ENCODE results near the gene LIN9.
"Not testable (repeated sequence)": the region's sequence is repeated elsewhere in the genome, so short reads cannot be mapped to it uniquely, and the experiment has no call there.

The LIN9 gene

DNA sequence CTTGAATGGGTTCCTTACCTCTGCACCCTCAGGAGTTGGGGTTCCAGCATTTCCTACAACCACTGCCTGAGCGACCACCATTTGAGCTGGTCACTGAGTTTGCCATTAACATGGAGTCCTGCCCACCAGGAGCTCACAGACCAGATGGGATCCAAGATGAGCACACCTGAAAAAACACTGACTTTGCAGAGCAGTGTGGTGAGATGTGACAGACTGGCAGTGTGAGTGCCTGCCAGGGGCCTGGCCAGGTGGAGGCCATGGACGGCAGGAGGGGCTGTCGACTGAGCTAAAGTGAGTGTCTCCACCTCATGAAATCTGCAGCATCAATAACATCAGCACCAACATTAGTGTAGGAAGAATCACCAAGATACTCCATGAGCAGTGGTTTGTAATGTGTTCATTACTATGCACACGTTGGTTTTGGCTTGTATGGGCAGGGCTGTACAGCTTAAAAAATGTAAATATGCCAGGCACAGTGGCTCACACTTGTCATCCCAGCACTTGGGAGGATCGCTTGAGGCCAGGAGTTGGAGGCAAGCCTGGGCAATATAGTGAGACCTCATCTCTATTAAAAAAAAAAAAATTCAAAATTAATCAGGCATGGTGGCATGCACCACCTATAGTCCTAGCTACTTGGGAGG, 97.7 kb downstream of the LIN9 start:
- no peak for DNase-seq (ENCODE audit: low read depth)

DNA sequence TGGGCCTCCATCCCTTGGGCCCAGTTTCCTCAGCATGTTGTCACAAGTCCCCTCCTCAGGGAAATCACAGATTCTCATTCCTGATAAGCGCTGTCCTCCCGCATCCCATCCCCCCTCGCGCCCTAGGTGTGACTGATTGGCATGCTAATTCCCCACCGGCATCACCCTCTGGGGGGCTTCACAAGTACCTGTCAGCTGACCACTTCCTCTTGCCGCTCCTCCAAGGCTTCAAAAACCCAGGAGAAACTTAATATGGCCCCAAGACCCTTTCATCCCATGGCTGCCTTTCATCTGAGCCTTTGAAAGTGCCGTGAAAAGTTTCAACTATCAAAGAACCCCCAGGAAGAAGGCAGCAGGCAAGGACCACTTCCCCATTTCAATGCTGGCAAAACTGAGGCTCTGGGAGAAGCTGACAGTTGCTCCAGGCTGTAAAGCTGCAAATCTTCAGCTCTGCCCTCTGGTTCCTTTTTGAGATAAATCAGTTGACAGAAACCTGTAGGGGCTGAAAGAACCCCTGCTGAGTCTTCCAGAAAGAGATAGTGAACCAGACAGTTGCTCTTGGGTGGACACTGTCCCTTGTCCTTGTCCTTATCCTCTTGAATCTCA, 98.3 kb downstream of the LIN9 start:
- no peak for DNase-seq (ENCODE audit: low read depth)

DNA sequence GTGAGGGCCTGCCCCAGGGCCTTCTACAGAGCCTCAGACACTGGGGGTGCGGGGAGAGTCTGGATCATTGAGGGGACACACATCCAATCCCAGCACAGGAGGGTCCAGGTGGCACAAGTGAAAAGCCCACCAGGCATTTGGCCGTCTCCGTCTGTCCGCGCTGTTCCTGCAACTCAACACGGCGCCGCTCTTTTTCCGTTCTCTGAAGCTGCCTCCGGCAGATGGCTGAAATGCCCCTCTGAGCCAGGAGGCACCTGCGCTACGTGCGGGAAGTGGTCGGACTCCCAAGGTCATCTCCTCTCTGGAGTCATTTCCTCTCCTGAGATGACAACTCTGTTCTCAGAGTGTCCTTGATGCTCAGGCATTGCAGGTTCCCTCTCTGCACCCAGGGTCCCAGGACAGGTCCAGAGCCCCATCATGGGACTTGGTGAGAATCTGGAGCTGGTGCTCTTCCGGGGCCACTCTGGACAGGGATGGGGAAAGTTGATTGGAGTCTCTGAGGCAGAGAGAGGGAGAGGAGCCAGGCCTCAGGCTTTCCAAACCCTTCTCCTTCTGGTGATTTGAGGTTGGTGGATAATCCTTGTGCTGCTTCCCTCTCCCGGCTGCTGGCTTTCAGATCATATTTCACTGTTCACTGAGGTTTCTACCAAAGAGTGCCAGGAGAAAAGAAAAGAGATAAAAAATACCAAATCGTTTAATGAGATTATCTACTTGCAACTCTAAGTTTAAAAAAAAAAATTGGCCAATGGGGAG, 99.5 kb downstream of the LIN9 start:
- no peak for DNase-seq (ENCODE audit: low read depth)

DNA sequence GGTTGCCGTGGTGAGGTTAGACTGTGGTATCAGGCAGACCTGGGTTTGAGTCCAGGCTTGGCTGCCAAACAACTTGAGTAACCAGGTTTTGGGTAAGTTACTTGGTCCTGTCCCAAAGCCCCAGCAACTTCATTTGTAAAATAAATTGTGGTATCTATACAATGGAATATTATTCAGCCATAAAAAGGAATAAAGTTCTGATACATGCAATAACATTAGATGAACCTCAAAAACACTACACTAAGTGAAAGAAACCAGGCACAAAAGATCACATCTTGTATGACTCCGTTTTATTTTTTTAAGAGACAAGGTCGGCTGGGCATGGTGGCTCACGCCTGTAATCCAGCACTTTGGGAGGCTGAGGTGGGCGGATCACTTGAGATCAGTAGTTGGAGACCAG, 101.9 kb downstream of the LIN9 start:
- no peak for DNase-seq (ENCODE audit: low read depth)

DNA sequence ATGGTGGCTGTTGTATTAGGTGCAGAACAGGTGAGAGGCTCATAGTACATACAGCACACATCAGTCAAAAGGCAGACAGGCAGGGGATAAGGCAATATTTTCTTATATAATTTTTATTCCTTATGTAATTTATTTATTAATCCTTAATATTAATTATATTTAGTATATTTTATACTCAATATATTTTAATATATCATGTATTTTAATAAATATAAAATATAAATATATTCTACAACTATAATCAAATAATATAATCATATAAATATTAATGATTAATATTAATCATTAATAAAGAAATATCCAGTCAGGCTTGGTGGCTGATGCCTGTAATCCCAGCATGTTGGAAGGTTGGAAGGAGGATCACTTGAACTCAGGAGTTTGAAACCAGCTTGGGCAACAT, 104.8 kb downstream of the LIN9 start:
- DNase-seq (ENCODE audit: low read depth) = no peak

DNA sequence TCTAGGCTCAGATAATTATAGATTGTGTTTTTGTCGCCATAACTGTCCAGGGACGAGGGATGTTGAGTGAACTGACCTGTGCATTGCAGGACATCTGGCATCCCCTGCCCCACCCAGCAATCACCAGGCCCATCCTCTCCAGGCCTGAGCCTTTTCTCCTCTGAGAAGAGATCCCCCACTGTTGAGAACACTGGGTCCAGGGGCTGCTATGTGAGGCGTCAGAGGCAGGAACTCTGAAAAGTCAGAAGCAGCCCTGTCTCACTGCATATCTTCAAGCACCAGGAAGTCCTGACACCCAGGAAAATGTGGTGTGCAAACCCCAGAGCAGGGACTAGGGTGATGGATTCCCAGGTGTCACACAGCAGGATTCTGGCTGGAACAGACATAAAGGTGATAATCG, 105.3 kb downstream of the LIN9 start:
- DNase-seq (ENCODE audit: low read depth) = no peak

DNA sequence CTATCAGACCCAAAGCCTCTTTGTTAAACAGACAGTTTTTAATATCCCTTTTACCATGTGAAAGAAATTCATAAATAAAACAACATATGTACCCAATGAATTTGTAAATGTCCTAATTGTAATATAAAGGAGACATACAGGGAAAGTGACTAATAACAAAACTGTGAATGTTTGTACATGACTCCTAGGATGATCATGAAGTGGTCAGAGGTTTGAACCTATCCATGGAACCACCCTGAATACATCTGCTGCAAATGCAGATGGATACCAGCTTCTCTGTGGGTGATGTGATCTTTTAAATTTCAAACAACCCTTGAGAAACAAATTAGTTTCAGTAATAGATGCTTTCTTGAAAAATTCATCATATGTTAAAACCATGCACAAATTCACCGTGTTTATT, 105.7 kb downstream of the LIN9 start:
- peak; percentile 23 for DNase-seq (ENCODE audit: low read depth)

DNA sequence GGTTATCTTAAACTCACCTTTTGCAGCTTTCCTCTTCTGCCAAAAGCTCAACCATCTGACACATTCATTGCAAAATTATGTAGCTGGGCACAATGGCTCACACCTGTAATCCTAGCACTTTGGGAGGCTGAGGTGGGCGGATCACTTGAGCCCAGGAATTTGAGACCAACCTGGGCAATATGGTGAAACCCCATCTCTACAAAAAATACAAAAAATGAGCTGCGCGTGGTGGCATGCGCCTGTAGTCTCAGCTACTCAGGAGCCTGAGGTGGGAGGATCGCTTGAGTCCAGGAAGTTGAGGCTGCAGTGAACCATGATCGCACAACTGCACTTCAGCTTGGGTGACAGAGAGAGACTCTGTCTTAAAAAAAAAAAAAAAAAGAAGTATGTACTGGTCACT, 106.3 kb downstream of the LIN9 start:
- DNase-seq (ENCODE audit: low read depth) = not testable (repeated sequence)

DNA sequence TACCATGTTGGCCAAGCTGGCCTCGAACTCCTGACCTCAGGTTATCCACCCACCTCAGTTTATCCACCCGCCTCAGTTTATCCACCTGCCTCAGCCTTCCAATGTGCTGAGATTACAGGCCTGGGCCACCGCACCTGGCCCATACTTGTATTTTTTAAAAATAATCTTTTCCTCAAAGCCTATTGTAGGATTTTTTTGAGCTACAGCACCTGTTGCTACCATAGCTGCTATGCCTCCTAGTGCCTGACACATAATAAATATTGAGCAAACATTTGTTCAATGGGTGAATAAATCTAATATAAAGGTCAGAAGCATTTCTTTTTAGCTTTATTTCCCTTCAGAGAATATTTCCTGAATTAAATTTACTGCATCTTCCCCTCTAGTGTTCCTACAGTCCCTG, 106.7 kb downstream of the LIN9 start:
- no peak for DNase-seq (ENCODE audit: low read depth)

DNA sequence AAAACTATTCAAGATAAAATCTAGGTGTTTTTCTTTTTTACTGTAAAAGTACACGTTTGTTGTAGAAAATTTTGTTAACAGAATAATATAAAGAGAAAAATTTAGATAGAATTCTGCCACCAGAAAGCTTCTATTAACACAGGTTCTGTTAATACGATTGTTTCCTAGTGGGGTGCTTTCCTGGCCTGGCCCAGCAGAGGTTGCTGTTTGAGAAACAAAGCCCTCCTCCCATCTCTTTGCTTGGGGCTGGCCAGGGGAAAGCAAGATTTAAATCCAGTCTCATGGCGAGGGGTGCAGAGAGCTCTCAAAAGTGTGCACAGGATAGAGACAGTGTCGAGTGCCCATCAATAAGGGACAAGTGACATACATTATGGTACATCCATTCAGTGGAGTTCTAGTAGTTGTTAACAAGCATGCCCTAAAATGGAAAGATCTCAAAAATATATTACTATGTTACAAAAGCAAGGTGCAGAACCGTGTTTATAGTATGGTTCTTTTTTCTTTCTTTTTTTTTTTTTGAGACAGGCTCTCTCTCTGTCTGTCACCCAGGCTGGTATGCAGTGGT, 107.9 kb downstream of the LIN9 start:
- peak; percentile 39 for DNase-seq (ENCODE audit: low read depth)

DNA sequence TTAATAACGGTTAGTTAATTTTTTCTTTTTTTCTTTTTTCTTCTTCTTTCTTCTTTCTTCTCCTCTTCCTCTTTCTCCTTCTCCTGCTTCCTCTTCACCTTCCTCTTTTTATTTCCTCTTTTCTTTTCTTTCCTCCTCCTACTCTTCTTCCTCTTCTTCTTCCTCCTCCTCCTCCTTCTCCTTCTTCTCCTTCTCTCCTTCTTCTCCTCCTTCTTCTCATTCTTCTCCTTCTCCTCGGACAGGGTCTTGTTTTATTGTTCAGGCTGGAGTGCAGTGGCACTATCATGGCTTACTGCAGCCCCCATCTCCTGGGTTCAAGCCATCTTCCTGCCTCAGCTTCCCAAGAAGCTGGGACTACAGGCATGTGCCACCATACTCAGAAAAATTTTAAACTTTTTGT, 109.0 kb downstream of the LIN9 start:
- DNase-seq (ENCODE audit: low read depth) = no peak

DNA sequence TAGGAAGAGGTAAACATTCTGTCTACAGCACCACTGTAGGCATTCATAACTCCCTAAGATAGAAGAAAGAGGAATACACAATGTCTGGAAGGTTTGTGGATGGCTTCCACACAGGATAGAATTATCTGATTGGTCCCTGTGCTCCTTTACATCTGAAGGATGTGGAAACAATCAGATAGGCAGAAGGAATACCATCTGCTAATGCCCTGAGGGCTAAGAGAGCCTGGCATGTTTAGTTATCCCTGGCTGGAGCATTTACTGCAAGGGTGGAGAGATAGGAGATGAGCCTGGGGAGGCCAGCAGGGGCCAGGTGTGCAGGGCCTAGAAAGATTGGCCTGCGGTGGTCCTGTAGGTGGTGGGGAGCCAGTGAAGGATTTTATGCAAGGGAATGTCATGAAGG, 113.8 kb downstream of the LIN9 start:
- DNase-seq (ENCODE audit: low read depth) = no peak

DNA sequence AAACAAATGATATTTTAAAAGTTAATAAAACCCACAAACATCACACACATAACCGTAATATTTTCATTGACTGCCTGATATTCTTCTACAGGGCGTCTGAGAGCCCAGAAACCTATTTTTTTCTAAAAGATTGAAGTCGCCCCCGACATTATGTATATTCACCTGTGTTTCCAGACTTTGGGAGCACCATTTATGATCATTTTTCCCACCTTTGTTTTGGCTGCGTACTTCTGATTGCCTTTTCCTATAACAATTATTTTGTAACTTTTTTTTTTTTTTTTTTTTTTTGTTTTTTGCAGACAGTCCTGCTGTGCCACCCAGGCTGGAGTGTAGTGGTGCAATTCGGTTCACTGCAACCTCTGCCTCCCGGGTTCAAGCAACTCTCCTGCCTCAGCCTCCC, 121.6 kb downstream of the LIN9 start:
- DNase-seq (ENCODE audit: low read depth) = no peak

DNA sequence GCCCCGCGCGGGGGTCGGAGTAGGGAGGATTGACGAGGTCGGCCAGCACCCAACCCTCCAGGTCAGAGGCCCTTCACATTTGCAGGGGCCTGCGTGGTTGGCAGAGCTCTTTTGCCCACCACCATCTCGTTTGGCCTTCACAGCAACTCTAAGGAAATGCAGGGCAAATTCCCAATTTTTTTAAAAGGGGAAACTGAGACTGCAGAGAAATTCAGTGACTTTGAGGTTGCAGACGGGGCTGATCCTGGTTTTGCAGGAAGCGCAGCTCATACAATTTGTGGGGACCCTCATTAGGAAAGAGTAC, 122.0 kb downstream of the LIN9 start:
- no peak for DNase-seq (ENCODE audit: low read depth)

DNA sequence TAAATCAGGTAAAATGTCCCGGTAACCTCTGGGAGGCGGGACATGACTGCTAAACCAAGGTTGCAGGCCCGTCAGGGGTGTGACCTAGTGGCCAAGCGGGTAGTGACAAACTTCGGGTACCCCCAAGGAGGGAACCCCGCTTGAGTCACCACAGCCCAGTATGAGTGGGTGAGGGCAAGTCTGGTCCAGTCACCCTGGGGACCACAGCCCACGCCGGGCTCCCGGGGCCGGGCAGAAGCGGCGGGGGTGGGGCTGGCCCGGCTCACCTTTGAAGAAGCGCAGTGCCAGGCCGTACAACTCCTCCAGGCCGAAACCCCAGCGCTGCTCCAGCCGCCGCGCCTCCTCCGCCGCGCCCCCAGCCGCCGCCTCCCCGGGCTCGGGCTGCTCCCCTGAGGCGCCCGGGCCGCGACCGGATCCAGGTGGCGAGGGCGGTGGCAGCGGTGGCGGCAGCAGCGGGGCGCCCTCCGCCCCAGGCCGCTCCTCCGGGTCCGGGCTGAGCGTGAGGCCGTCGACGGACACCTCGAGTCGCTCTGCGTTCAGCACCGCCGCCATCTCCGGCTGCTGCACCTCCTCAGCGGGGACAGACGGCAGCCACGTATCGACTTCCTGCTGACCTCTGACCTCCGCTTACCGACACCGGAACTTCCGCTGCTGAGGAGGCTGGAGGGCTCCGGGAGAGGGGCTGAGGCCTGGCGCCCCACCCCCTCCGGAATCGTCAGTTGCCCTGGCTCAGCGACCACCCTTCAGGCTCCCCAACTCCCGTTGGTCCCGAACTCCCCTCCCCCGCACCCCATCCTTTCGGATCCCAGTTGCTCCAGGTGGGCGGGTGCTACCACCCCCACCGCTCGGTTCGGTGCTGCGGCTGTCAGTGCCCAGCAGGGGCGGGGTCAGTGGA, 122.6 kb downstream of the LIN9 start, which contains the start of gene ACBD3:
TSS of gene ACBD3 (minus strand) at position 618 of the 895 bp plus-strand sequence. CDS start at position 552, 66 bp downstream.
- DNase-seq (ENCODE audit: low read depth) = peak; percentile 90

DNA sequence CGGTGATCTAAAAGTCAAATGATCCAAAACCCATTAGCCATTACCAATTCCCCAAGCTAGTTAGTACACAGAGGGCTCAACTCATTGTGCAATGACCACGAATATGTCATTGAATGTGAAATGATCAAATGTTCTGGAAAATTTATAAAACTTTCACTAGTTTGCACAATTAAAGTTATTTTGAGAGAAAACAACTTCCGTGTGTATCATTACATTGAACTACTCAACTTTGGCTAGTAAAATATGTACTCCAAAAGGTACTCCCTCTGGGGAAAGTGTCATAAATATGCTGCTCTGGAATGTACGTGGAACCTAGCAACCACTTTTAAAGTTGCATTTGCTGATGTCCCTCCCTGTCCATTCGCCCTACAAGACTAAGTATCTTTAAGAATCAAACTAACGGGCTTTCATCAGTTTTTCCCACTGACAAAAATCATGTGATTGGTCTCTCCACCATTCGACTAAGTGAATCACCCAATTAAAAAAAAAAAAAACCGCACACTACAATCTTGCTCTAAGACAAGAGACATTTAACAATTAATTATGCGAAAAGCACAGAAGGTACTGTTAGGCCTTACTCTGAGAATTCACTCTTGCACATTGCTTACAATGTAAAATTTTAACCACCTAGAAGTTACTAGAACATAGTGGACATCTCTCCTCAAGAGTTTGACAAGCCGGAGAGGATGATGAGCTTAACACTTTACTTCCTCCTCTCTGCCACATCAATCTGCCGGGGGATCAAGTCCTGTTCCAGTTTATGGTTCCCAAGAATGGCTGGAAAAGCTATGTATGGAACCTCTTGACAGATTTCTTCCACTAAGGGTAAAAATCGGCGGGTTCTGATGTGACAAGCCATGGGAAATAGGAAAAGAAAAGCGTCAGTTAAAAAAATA, 123.6 kb downstream of the LIN9 start:
- DNase-seq (ENCODE audit: low read depth) = peak; percentile 63

DNA sequence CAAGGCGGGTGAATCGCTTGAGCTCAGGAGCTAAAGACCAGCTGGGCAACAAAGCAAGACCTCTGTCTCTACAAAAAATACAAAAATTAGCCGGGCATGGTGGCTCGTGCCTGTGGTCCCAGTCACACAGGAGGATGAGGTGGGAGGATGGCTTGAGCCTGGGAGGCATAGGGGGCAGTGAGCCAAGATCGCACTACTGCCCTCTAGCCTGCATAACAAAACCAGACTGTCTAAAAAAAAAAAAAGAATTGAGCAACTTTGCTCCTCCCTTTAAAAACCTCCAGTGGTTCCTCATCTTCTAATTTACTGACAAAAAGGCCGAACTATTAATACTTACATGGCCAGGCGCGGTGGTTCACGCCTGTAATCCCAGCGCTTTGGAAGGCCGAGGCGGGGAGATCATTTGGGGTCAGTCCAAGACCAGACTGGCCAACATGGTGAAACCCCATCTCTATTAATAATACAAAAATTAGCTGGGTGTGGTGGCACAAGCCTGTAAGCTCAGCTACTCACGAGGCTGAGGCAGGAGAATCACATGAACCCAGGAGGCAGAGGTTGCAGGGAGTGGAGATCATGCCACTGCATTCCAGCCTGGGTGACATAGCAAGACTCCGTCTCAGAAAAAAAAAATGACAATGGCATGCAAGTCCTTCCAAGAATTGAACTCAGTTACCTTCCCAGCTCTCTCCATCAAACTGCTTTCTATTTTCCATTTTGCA, 126.8 kb downstream of the LIN9 start:
- DNase-seq (ENCODE audit: low read depth) = peak; percentile 68

Data from ELR (cell line).